Endothelial cell of umbilical vein (primary cell): ENCODE results near the gene PRR18. TPM values are rescaled to one million over a fixed set of nuclear protein-coding genes. Genes with fewer than 3 reads are reported as not detected.

Experiments
- BruUV-seq: library from RNA; stranded (reverse); fragments of 400-500 nt; replicated peaks from 2 replicates; lab custom pipeline; 2021; lab: Mats Ljungman, UMichigan
- CTCF ChIA-PET: fragments of 300-600, 350-600 bp; sonication (Branson Sonifier 250); formaldehyde crosslinking; loops from one replicate; lab custom pipeline; 2021; ENCODE audit warnings: antibody characterized with exemption, inconsistent platforms; lab: Charles Lee
- POLR2A ChIA-PET: fragments of 300-600, 350-600 bp; sonication (Branson Sonifier 250); formaldehyde crosslinking; loops from one replicate; lab custom pipeline; 2021; ENCODE audit warnings: antibody characterized with exemption, inconsistent platforms; lab: Charles Lee
- DNase-seq: peaks from one replicate; pipeline ENCODE4 v3.0.0-alpha.2; 2011; ENCODE audit warnings: low read depth, low spot score
- FAIRE-seq: peaks from 2 replicates; lab custom pipeline; 2011; peaks lifted over from hg19 to GRCh38; lab: Jason Lieb, UNC
- H2AFZ ChIP-seq: 2 replicates; pipeline ENCODE4 v1.6.0; 2012; ENCODE audit warnings: low read depth, low read length, control low read depth, inconsistent platforms
- H3K27ac ChIP-seq: 2 replicates; pipeline ENCODE4 v1.5.1; 2011; ENCODE audit warnings: low read depth, mild to moderate bottlenecking, control low read depth, low read length, moderate library complexity; ENCODE audit not compliant: insufficient read depth
- H3K27me3 ChIP-seq, 2 experiments: 2 replicates each; pipeline versions ENCODE4 v1.6.0 to v1.6.1; 2011; ENCODE audit warnings: low read length in 2 of 2, mixed read lengths in 1 of 2; ENCODE audit not compliant: control insufficient read depth in 2 of 2, insufficient read depth in 2 of 2
- H3K36me3 ChIP-seq, 2 experiments: 2 replicates in 1 of 2; 3 replicates in 1 of 2; pipeline ENCODE4 v1.5.1; 2011; ENCODE audit warnings: low read length in 2 of 2, mild to moderate bottlenecking in 1 of 2, moderate library complexity in 1 of 2; ENCODE audit not compliant: control insufficient read depth in 2 of 2, insufficient read depth in 2 of 2; ENCODE audit errors: extremely low read depth in 1 of 2
- H3K4me1 ChIP-seq: 3 replicates; pipeline ENCODE4 v1.5.1; 2011; ENCODE audit warnings: mild to moderate bottlenecking, low read length; ENCODE audit not compliant: control insufficient read depth, insufficient read depth; ENCODE audit errors: extremely low read depth
- H3K4me2 ChIP-seq: 2 replicates; pipeline ENCODE4 v1.6.1; 2011; ENCODE audit warnings: low read length, control low read depth, mixed read lengths; ENCODE audit not compliant: insufficient read depth
- H3K4me3 ChIP-seq, 3 experiments: fragments of 200-600 bp in 1 of 3; sonication (generic), shearing (Covaris generic) in 1 of 3; replicated peaks in 1 of 3; 2 replicates each; pipeline ENCODE4 v1.5.1; 2011 to 2016; ENCODE audit warnings: control low read depth in 3 of 3, low read length in 3 of 3, mild to moderate bottlenecking in 2 of 3, inconsistent platforms in 1 of 3, low read depth in 1 of 3, moderate library complexity in 1 of 3; ENCODE audit not compliant: insufficient read depth in 1 of 3
- H3K79me2 ChIP-seq: 2 replicates; pipeline ENCODE4 v1.6.0; 2012; ENCODE audit warnings: low read length, inconsistent platforms; ENCODE audit not compliant: control insufficient read depth, insufficient read depth
- H3K9ac ChIP-seq: replicated peaks from 2 replicates; pipeline ENCODE3; 2011; ENCODE audit warnings: low read length, control low read depth; ENCODE audit not compliant: insufficient read depth; ENCODE audit errors: extremely low read depth
- H3K9me1 ChIP-seq: replicated peaks from 3 replicates; pipeline ENCODE4 v1.6.0; 2011; ENCODE audit warnings: mild to moderate bottlenecking, low read length; ENCODE audit not compliant: control insufficient read depth, insufficient read depth; ENCODE audit errors: extremely low read depth
- H3K9me3 ChIP-seq: replicated peaks from 2 replicates; pipeline ENCODE4 v1.5.1; 2012; ENCODE audit warnings: low read length, inconsistent platforms; ENCODE audit not compliant: control insufficient read depth, insufficient read depth
- H4K20me1 ChIP-seq: replicated peaks from 2 replicates; pipeline ENCODE3; 2011; ENCODE audit warnings: mild to moderate bottlenecking, low read length; ENCODE audit not compliant: control insufficient read depth, insufficient read depth; ENCODE audit errors: extremely low read depth
- EZH2 ChIP-seq: IDR thresholded peaks from 2 replicates; pipeline ENCODE4 v1.6.1; 2012; ENCODE audit warnings: borderline replicate concordance, low read depth, mild to moderate bottlenecking, moderate library complexity, low read length, inconsistent platforms; ENCODE audit not compliant: severe bottlenecking
- FOS ChIP-seq: IDR thresholded peaks from 2 replicates; pipeline ENCODE4 v1.6.1; 2011; ENCODE audit warnings: mild to moderate bottlenecking, low read length, moderate library complexity, borderline replicate concordance; ENCODE audit not compliant: insufficient read depth
- GATA2 ChIP-seq: IDR thresholded peaks from 2 replicates; pipeline ENCODE4 v1.7.0; 2011; ENCODE audit warnings: low read depth, mild to moderate bottlenecking, moderate library complexity, mixed read lengths, low read length; ENCODE audit not compliant: insufficient read length, insufficient read depth
- JUN ChIP-seq: IDR thresholded peaks from 2 replicates; pipeline ENCODE4 v1.6.1; 2011; ENCODE audit warnings: borderline replicate concordance, low read depth; ENCODE audit not compliant: insufficient read length, insufficient read depth
- MYC ChIP-seq: IDR thresholded peaks from one replicate; pipeline ENCODE4 v1.6.1; 2011; ENCODE audit warnings: mild to moderate bottlenecking, low read depth, low read length
- POLR2A ChIP-seq: IDR thresholded peaks from 2 replicates; pipeline ENCODE4 v1.6.1; 2012; ENCODE audit warnings: low read depth, mild to moderate bottlenecking, control low read depth, low read length
- POLR2AphosphoS5 ChIP-seq: IDR thresholded peaks from 2 replicates; pipeline ENCODE4 v1.6.1; 2012; ENCODE audit warnings: low read depth, mild to moderate bottlenecking, control low read depth, low read length, moderate library complexity; ENCODE audit not compliant: insufficient read depth
- dilution Hi-C: fragments of 300-500 bp; cut with MboI; formaldehyde crosslinking; loops from one replicate; pipeline ENCODE4 v1.15.0; 2019; ENCODE audit warnings: low sequenced_read_pairs; ENCODE audit not compliant: extremely low pct_ligation_motif_present
- intact Hi-C: fragments of 100-400 bp; cut with micrococcal nuclease; formaldehyde crosslinking; loops from one replicate; pipeline ENCODE4 v1.10.0; 2022
- polyA plus RNA-seq, 4 experiments: library from polyadenylated mRNA; depleted of rRNA in 3 of 4; stranded (reverse) in 3 of 4; unstranded in 1 of 4; fragments of >200 nt; gene quantifications; 2 replicates each; pipeline versions ENCODE4 v1.2.1 to v1.2.3, GENCODE V29; 2011 to 2012; ENCODE audit warnings: missing spikeins in 1 of 4
- total RNA-seq: library from RNA; stranded (reverse); gene quantifications from 2 replicates; pipeline ENCODE4 v1.2.3, GENCODE V29; 2021
- TF ChIP-seq, protein P1 (sequence below): IDR thresholded peaks from 2 replicates; pipeline ENCODE4 v1.6.1; 2011; ENCODE audit not compliant: insufficient read depth, insufficient read length
- TF ChIP-seq, protein P2 (sequence below), 2 donors: IDR thresholded peaks; 1 replicate in 1 of 2; 2 replicates in 1 of 2; pipeline ENCODE4 v1.5.1; 2011; ENCODE audit warnings: low read length in 2 of 2, mild to moderate bottlenecking in 2 of 2, moderate library complexity in 2 of 2, control low read depth in 1 of 2, inconsistent platforms in 1 of 2, low read depth in 1 of 2; ENCODE audit not compliant: insufficient read depth in 1 of 2; ENCODE audit errors: extremely low read depth in 1 of 2

The PRR18 gene
- total and polyA plus RNA-seq, 2 donors (not counting 3 experiments of a cell fraction or from before 2014, with no cell fraction given) = not detected

DNA sequence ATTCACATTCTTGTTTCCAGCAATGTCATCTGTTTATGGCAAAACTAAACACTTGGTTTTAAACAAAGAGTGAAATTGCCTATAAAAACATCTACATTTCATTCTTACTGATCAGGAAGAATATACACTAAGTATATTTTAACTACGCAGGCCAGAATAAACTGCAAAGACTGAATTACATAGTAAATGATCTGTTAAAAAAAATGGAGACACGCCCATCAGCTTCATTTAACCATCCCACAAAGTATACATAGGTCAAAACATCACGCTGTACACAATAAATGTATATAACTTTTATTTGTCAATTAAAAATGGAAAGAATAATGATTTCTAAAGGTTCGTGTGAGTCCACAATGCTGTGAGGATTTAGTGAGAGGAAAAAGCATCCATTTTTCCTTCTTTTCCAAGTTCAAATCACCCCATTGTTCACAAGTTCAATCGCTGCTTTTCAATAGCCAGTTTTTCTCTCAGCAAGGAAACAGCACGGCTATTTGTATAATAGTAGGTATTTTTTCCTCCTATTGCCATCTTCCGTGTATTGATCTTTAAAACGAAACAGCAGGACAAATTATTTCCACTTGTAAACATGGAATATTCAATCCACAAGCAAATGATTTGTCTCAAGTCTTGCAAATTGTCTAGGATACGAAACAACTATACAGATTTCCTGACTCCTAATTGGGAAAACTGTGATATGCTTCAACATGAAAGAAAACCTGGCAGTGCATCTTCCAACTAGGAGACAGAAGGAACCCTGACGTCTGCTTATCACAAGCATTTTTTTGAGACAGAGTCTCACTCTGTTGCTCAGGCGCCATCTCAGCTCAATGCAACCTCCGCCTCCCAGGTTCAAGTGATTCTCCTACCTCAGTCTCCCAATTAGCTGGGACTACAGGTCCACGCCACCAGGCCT, 23.6 kb upstream of the PRR18 start:
- Histone ChIP-seq H3K27me3 (no peaks in the 10 kb centered on the region), H3K4me1 (no peaks in the 10 kb centered on the region), H4K20me1 (no peaks in the 10 kb centered on the region), H2AFZ (no peak overlapping the region), H3K9me1 (no peaks in the 10 kb centered on the region), H3K4me3 (no peak overlapping the region), H3K9me3 (no peaks in the 10 kb centered on the region), H3K4me2 (no peak overlapping the region), H3K27ac (no peak overlapping the region), H3K79me2 (peaks cover 8% of the 10 kb centered on the region), H3K36me3 (peaks cover 0 to 2% of the 10 kb centered on the region in 2 experiments), H3K9ac (no peak overlapping the region)
- BruUV-seq = no TSS peak
- intact Hi-C loops (no loop called here), dilution Hi-C loops (no loop called here)
- FAIRE-seq = no peak
- CTCF ChIA-PET = interaction anchor here (1.3 kb wide), 1 partner anchor 18 kb away, joined by 3 read pairs; no protein-coding TSS in a partner anchor
- DNase-seq = no peak
- POLR2A ChIA-PET = no interaction called here
- TF ChIP-seq POLR2A (no peak), GATA2 (no peak), EZH2 (no peak), JUN (no peak), FOS (no peak), MYC (no peak), POLR2AphosphoS5 (no peak)
- TF ChIP-seq, protein P1, sequence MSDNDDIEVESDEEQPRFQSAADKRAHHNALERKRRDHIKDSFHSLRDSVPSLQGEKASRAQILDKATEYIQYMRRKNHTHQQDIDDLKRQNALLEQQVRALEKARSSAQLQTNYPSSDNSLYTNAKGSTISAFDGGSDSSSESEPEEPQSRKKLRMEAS = no peak
- TF ChIP-seq, protein P2, sequence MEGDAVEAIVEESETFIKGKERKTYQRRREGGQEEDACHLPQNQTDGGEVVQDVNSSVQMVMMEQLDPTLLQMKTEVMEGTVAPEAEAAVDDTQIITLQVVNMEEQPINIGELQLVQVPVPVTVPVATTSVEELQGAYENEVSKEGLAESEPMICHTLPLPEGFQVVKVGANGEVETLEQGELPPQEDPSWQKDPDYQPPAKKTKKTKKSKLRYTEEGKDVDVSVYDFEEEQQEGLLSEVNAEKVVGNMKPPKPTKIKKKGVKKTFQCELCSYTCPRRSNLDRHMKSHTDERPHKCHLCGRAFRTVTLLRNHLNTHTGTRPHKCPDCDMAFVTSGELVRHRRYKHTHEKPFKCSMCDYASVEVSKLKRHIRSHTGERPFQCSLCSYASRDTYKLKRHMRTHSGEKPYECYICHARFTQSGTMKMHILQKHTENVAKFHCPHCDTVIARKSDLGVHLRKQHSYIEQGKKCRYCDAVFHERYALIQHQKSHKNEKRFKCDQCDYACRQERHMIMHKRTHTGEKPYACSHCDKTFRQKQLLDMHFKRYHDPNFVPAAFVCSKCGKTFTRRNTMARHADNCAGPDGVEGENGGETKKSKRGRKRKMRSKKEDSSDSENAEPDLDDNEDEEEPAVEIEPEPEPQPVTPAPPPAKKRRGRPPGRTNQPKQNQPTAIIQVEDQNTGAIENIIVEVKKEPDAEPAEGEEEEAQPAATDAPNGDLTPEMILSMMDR (IDR thresholded peaks at IDR 0.05; ENCODE audit: extremely low read depth in 1 of 2, insufficient read depth in 1 of 2, low read depth in 1 of 2, low read length in 2 of 2) = no peak
